Measurements from ENCODE around the gene CCDC194. TPM values are rescaled to one million over a fixed set of nuclear protein-coding genes. Genes with fewer than 3 reads are reported as not detected.

Gene CCDC194
- total RNA-seq, 1 donor from 2014 or later, result not detected

- Mint-ChIP-seq H3K9me3 (ENCODE audit: low read depth) (no peaks in the 10 kb centered on the region), H3K27ac (ENCODE audit: unreplicated experiment) (peak overlapping the region; percentile 36), H3K36me3 (ENCODE audit: low read depth) (no peaks in the 10 kb centered on the region), H3K4me1 (ENCODE audit: low read depth) (peaks cover 32% of the 10 kb centered on the region), H3K27me3 (ENCODE audit: low read depth) (no peaks in the 10 kb centered on the region), H3K4me3 (ENCODE audit: unreplicated experiment) (no peak overlapping the region)
- no peak for TF ChIP-seq CTCF (IDR thresholded peaks at IDR 0.05)
- no peak for DNase-seq (ENCODE audit: low spot score)
Measured at GRCh38 chr19:17352608-17353280, 41.3 kb downstream of the CCDC194 start.

GRCh38 chr19:17351815-17352435 lies 42.1 kb downstream of the CCDC194 start:
- Mint-ChIP-seq H3K27me3 (ENCODE audit: low read depth) (no peaks in the 10 kb centered on the region), H3K9me3 (ENCODE audit: low read depth) (no peaks in the 10 kb centered on the region), H3K27ac (ENCODE audit: unreplicated experiment) (no peak overlapping the region), H3K4me1 (ENCODE audit: low read depth) (peaks cover 40% of the 10 kb centered on the region), H3K36me3 (ENCODE audit: low read depth) (no peaks in the 10 kb centered on the region), H3K4me3 (ENCODE audit: unreplicated experiment) (no peak overlapping the region)
- TF ChIP-seq CTCF (IDR thresholded peaks at IDR 0.05), result no peak
- no peak for DNase-seq (ENCODE audit: low spot score)

- no peak for DNase-seq (ENCODE audit: low spot score)
- peak overlapping the region; percentile 91 for H3K27ac Mint-ChIP-seq (ENCODE audit: unreplicated experiment)
- H3K4me3 Mint-ChIP-seq (ENCODE audit: unreplicated experiment), result peak overlapping the region; percentile 50
Measured at GRCh38 chr19:17348700-17349099, 45.3 kb downstream of the CCDC194 start.

GRCh38 chr19:17347877-17348276 lies 46.1 kb downstream of the CCDC194 start:
- no peak for TF ChIP-seq CTCF (IDR thresholded peaks at IDR 0.05)
- H3K27me3 Mint-ChIP-seq (ENCODE audit: low read depth), result no peaks in the 10 kb centered on the region
- no peaks in the 10 kb centered on the region for H3K36me3 Mint-ChIP-seq (ENCODE audit: low read depth)
- H3K4me1 Mint-ChIP-seq (ENCODE audit: low read depth), result peaks cover 41% of the 10 kb centered on the region
- no peaks in the 10 kb centered on the region for H3K9me3 Mint-ChIP-seq (ENCODE audit: low read depth)
- no peak for DNase-seq (ENCODE audit: low spot score)
- peak overlapping the region; percentile 91 for H3K27ac Mint-ChIP-seq (ENCODE audit: unreplicated experiment)
- H3K4me3 Mint-ChIP-seq (ENCODE audit: unreplicated experiment), result no peak overlapping the region

More at GRCh38 chr19:17348700-17349099, 45.3 kb downstream of the CCDC194 start:
- H3K4me1 Mint-ChIP-seq (ENCODE audit: low read depth), result peaks cover 49% of the 10 kb centered on the region
- H3K36me3 Mint-ChIP-seq (ENCODE audit: low read depth), result no peaks in the 10 kb centered on the region
- no peaks in the 10 kb centered on the region for H3K27me3 Mint-ChIP-seq (ENCODE audit: low read depth)
- H3K9me3 Mint-ChIP-seq (ENCODE audit: low read depth), result no peaks in the 10 kb centered on the region
- TF ChIP-seq CTCF (IDR thresholded peaks at IDR 0.05), result peak; percentile 9

GRCh38 chr19:17347361-17347760 lies 46.6 kb downstream of the CCDC194 start:
- peak overlapping the region; percentile 91 for H3K27ac Mint-ChIP-seq (ENCODE audit: unreplicated experiment)
- no peaks in the 10 kb centered on the region for H3K27me3 Mint-ChIP-seq (ENCODE audit: low read depth)
- DNase-seq (ENCODE audit: low spot score), result no peak
- no peak overlapping the region for H3K4me3 Mint-ChIP-seq (ENCODE audit: unreplicated experiment)
- TF ChIP-seq CTCF (IDR thresholded peaks at IDR 0.05), result no peak
- H3K9me3 Mint-ChIP-seq (ENCODE audit: low read depth), result no peaks in the 10 kb centered on the region
- no peaks in the 10 kb centered on the region for H3K36me3 Mint-ChIP-seq (ENCODE audit: low read depth)
- H3K4me1 Mint-ChIP-seq (ENCODE audit: low read depth), result peaks cover 38% of the 10 kb centered on the region
